WTC11 (cell line): ENCODE measurements around the gene CDKL5.

Source experiments
- CDX4 ChIP-seq: fragments of 250-450 bp; sonication (Bioruptor Pico); IDR thresholded peaks from 2 replicates; pipeline ENCODE4 v1.9.0; 2021; ENCODE audit warnings: moderate library complexity, mild to moderate bottlenecking, inconsistent platforms, borderline replicate concordance
- JUN ChIP-seq: sonication (generic); formaldehyde crosslinking; IDR thresholded peaks from 2 replicates; pipeline ENCODE4 v1.8.0; 2023; ENCODE audit warnings: mild to moderate bottlenecking, missing genetic modification reagents
- NR2C2 ChIP-seq: sonication (generic); formaldehyde crosslinking; IDR thresholded peaks from 2 replicates; pipeline ENCODE4 v1.8.0; 2022; ENCODE audit warnings: mild to moderate bottlenecking, missing genetic modification reagents
- NR3C1 ChIP-seq: sonication (generic); formaldehyde crosslinking; conservative IDR thresholded peaks from 2 replicates; pipeline ENCODE4 v1.8.1; 2023; ENCODE audit warnings: low read depth, mild to moderate bottlenecking, missing genetic modification reagents
- SP1 ChIP-seq: sonication (generic); formaldehyde crosslinking; conservative IDR thresholded peaks from 2 replicates; pipeline ENCODE4 v1.8.1; 2022; ENCODE audit warnings: missing genetic modification reagents
- TP53 ChIP-seq: sonication (generic); formaldehyde crosslinking; IDR thresholded peaks from 2 replicates; pipeline ENCODE4 v1.8.1; 2023; ENCODE audit warnings: mild to moderate bottlenecking, missing genetic modification reagents
- ZNF121 ChIP-seq: sonication (generic); formaldehyde crosslinking; IDR thresholded peaks from 2 replicates; pipeline ENCODE4 v1.8.0; 2023; ENCODE audit warnings: missing genetic modification reagents
- ZNF396 ChIP-seq: fragments of 250-450 bp; sonication (Bioruptor Pico); IDR thresholded peaks from 2 replicates; pipeline ENCODE4 v1.8.0; 2021; ENCODE audit warnings: mild to moderate bottlenecking, moderate library complexity, borderline replicate concordance
- TF ChIP-seq, protein P1 (sequence below): sonication (generic); formaldehyde crosslinking; IDR thresholded peaks from 2 replicates; pipeline ENCODE4 v1.8.0; 2022; ENCODE audit warnings: mild to moderate bottlenecking, missing genetic modification reagents
- TF ChIP-seq, protein P2 (sequence below): fragments of 200-600 bp; IDR thresholded peaks from 2 replicates; pipeline ENCODE4 v1.8.0; 2022; ENCODE audit warnings: antibody characterized with exemption
- TF ChIP-seq, protein P3 (sequence below): sonication (generic); formaldehyde crosslinking; IDR thresholded peaks from 2 replicates; pipeline ENCODE4 v1.8.1; 2022; ENCODE audit warnings: low read depth, missing genetic modification reagents, borderline replicate concordance

DNA sequence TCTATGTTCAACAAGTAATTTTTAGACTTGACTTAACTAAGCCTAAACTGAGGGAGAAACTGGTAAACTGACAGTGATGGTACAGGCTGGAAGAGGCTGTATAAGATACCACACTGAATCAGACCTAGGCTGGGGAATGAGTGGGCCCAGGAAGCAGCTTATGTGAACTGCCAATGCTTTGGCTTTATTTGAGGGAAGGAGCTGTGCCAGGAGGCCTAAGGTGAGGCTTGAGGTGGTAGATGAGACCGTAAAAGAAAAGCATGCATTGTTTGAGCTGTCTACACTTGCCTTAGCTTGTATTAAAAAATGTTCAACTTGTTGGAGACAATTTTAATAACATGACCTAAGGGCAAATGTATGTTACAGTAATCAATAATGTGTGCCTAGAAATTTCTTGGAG is 150.3 kb downstream of the CDKL5 start:
- TF ChIP-seq, protein P1, sequence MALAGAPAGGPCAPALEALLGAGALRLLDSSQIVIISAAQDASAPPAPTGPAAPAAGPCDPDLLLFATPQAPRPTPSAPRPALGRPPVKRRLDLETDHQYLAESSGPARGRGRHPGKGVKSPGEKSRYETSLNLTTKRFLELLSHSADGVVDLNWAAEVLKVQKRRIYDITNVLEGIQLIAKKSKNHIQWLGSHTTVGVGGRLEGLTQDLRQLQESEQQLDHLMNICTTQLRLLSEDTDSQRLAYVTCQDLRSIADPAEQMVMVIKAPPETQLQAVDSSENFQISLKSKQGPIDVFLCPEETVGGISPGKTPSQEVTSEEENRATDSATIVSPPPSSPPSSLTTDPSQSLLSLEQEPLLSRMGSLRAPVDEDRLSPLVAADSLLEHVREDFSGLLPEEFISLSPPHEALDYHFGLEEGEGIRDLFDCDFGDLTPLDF: no peak
- TF ChIP-seq SP1 (CRISPR knock-in tag) (no peak), TP53 (CRISPR knock-in tag) (no peak), CDX4 (CRISPR knock-in tag) (no peak), NR2C2 (no peak), ZNF396 (CRISPR knock-in tag) (no peak), ZNF121 (CRISPR knock-in tag) (no peak), JUN (CRISPR knock-in tag) (no peak), NR3C1 (no peak)
- TF ChIP-seq, protein P2, sequence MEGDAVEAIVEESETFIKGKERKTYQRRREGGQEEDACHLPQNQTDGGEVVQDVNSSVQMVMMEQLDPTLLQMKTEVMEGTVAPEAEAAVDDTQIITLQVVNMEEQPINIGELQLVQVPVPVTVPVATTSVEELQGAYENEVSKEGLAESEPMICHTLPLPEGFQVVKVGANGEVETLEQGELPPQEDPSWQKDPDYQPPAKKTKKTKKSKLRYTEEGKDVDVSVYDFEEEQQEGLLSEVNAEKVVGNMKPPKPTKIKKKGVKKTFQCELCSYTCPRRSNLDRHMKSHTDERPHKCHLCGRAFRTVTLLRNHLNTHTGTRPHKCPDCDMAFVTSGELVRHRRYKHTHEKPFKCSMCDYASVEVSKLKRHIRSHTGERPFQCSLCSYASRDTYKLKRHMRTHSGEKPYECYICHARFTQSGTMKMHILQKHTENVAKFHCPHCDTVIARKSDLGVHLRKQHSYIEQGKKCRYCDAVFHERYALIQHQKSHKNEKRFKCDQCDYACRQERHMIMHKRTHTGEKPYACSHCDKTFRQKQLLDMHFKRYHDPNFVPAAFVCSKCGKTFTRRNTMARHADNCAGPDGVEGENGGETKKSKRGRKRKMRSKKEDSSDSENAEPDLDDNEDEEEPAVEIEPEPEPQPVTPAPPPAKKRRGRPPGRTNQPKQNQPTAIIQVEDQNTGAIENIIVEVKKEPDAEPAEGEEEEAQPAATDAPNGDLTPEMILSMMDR: no peak
- TF ChIP-seq, protein P3, sequence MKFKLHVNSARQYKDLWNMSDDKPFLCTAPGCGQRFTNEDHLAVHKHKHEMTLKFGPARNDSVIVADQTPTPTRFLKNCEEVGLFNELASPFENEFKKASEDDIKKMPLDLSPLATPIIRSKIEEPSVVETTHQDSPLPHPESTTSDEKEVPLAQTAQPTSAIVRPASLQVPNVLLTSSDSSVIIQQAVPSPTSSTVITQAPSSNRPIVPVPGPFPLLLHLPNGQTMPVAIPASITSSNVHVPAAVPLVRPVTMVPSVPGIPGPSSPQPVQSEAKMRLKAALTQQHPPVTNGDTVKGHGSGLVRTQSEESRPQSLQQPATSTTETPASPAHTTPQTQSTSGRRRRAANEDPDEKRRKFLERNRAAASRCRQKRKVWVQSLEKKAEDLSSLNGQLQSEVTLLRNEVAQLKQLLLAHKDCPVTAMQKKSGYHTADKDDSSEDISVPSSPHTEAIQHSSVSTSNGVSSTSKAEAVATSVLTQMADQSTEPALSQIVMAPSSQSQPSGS (CRISPR knock-in tag): no peak
